ENCODE results near the gene RUNX3. TPM values are rescaled to one million over a fixed set of nuclear protein-coding genes. Genes with fewer than 3 reads are reported as not detected.

RUNX3 gene
- total and polyA plus RNA-seq, 2 donors (not counting 3 experiments of a cell fraction or from before 2014, with no cell fraction given): not detected

DNA sequence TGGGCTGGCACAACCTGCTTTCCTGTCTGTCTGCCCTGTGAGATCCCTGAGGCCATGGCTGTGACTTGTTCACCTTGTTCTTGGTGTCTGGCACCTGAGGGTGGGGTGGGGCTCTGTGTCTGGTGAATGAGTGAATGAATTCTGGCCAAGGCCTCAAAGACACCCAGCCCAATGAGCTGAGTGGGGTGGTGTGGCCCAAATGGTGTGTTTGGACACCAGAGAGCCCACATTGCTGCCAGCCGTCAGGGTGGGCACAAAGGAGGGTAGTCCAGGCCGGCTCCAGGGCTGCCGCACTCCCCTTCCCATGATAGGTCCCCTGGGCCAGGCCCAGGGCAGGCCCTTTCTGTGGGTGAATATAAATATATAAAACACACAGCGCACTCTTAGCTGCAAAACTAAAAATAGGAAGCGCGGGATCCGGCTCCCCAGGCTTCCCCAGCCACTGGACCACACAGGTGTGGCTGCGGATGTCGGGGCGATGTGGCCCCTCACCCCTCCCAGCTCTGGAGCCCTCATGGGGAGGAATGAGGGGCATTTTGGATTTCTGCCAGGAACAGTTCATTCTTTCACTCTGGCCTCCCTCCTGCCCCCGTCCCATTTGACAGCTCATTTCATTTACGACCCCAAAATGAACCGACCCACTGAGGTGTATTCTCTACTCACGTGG is 33.3 kb downstream of the RUNX3 start:
- Histone ChIP-seq H2AFZ (ENCODE audit: low read depth, low read length) (no peak overlapping the region), H3K27me3 (ENCODE audit: control insufficient read depth in 2 of 2, insufficient read depth in 2 of 2, low read length in 2 of 2) (peaks cover 0 to 6% of the 10 kb centered on the region in 2 experiments), H3K4me3 (replicated peaks in 1 of 3; ENCODE audit: insufficient read depth in 1 of 3, low read depth in 1 of 3, low read length in 3 of 3) (no peak overlapping the region), H3K4me1 (ENCODE audit: control insufficient read depth, extremely low read depth, insufficient read depth, low read length) (no peaks in the 10 kb centered on the region), H3K4me2 (ENCODE audit: insufficient read depth, low read length) (no peak overlapping the region), H3K9ac (replicated peaks; ENCODE audit: extremely low read depth, insufficient read depth, low read length) (no peak overlapping the region), H3K9me1 (replicated peaks; ENCODE audit: control insufficient read depth, extremely low read depth, insufficient read depth, low read length) (no peaks in the 10 kb centered on the region), H3K27ac (ENCODE audit: insufficient read depth, low read depth, low read length) (no peak overlapping the region), H3K79me2 (ENCODE audit: control insufficient read depth, insufficient read depth, low read length) (no peaks in the 10 kb centered on the region), H3K36me3 (ENCODE audit: control insufficient read depth in 2 of 2, extremely low read depth in 1 of 2, insufficient read depth in 2 of 2, low read length in 2 of 2) (no peaks in the 10 kb centered on the region), H4K20me1 (replicated peaks; ENCODE audit: control insufficient read depth, extremely low read depth, insufficient read depth, low read length) (no peaks in the 10 kb centered on the region), H3K9me3 (replicated peaks; ENCODE audit: control insufficient read depth, insufficient read depth, low read length) (no peaks in the 10 kb centered on the region)
- intact Hi-C loops (cut with micrococcal nuclease) (no loop called here), dilution Hi-C loops (cut with MboI; ENCODE audit: extremely low pct_ligation_motif_present, low sequenced_read_pairs) (no loop called here)
- DNase-seq (ENCODE audit: low read depth, low spot score) (no peak), FAIRE-seq (no peak)
- no TSS peak for BruUV-seq (replicated peaks)
- ChIA-PET POLR2A (no interaction called here), CTCF (interaction anchor here (1.2 to 4.4 kb wide), 4 partner anchors 13 to 208 kb away, joined by 3 to 37 read pairs (median 14); no protein-coding TSS in a partner anchor)
- TF ChIP-seq POLR2A (IDR thresholded peaks at IDR 0.05; ENCODE audit: low read depth, low read length): no peak
- no peak for TF ChIP-seq GATA2 (IDR thresholded peaks at IDR 0.05; ENCODE audit: insufficient read depth, insufficient read length, low read depth, low read length)
- TF ChIP-seq POLR2AphosphoS5 (IDR thresholded peaks at IDR 0.05; ENCODE audit: insufficient read depth, low read depth, low read length): no peak
- TF ChIP-seq, protein P1, sequence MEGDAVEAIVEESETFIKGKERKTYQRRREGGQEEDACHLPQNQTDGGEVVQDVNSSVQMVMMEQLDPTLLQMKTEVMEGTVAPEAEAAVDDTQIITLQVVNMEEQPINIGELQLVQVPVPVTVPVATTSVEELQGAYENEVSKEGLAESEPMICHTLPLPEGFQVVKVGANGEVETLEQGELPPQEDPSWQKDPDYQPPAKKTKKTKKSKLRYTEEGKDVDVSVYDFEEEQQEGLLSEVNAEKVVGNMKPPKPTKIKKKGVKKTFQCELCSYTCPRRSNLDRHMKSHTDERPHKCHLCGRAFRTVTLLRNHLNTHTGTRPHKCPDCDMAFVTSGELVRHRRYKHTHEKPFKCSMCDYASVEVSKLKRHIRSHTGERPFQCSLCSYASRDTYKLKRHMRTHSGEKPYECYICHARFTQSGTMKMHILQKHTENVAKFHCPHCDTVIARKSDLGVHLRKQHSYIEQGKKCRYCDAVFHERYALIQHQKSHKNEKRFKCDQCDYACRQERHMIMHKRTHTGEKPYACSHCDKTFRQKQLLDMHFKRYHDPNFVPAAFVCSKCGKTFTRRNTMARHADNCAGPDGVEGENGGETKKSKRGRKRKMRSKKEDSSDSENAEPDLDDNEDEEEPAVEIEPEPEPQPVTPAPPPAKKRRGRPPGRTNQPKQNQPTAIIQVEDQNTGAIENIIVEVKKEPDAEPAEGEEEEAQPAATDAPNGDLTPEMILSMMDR (IDR thresholded peaks at IDR 0.05; ENCODE audit: extremely low read depth in 1 of 2, insufficient read depth in 1 of 2, low read depth in 1 of 2, low read length in 2 of 2): no peak
- TF ChIP-seq JUN (IDR thresholded peaks at IDR 0.05; ENCODE audit: borderline replicate concordance, insufficient read depth, insufficient read length, low read depth): no peak
